Tibial artery (tissue), 4 donors: ENCODE data around the gene WDR27.

ENCODE experiments used
- DNase-seq, 2 donors: peaks; one replicate each; pipeline ENCODE4 v3.0.0-alpha.2; 2019
- H3K27ac ChIP-seq, 2 donors: fragments of 200-600 bp; sonication (generic) in 1 of 2; 1 replicate in 1 of 2; 2 replicates in 1 of 2; pipeline ENCODE4 v1.5.1; 2018 to 2019; ENCODE audit warnings: mild to moderate bottlenecking in 1 of 2
- H3K27me3 ChIP-seq, 2 donors: fragments of 200-600 bp; sonication (generic) in 1 of 2; one replicate each; pipeline versions ENCODE4 v1.5.1 to v1.6.0; 2016 to 2019
- H3K36me3 ChIP-seq, 3 donors: fragments of 200-600 bp; sonication (generic) in 2 of 3; one replicate each; pipeline ENCODE4 v1.5.1; 2016 to 2019; ENCODE audit warnings: mild to moderate bottlenecking in 2 of 3
- H3K4me1 ChIP-seq, 4 donors: fragments of 200-600 bp; sonication (generic) in 2 of 4; 1 replicate in 3 of 4; 2 replicates in 1 of 4; pipeline ENCODE4 v1.5.1; 2016 to 2019
- H3K4me3 ChIP-seq, 2 donors: fragments of 200-600 bp; sonication (generic) in 1 of 2; 1 replicate in 1 of 2; 2 replicates in 1 of 2; pipeline ENCODE4 v1.5.1; 2018 to 2019; ENCODE audit warnings: mild to moderate bottlenecking in 2 of 2
- H3K9me3 ChIP-seq, 3 donors: fragments of 200-600 bp; sonication (generic) in 1 of 3; one replicate each; pipeline ENCODE4 v1.5.1; 2016 to 2019
- CTCF ChIP-seq, 2 experiments: fragments of 200-600 bp in 1 of 2; fragments of 450-650 bp in 1 of 2; IDR thresholded peaks; one replicate each; pipeline ENCODE4 v1.5.1; 2017 to 2019; ENCODE audit warnings: antibody characterized with exemption in 2 of 2, mild to moderate bottlenecking in 1 of 2, moderate library complexity in 1 of 2
- intact Hi-C: fragments of 100-400 bp; cut with DNase I; formaldehyde crosslinking; loops from one replicate; pipeline ENCODE4 v1.15.0; 2023; ENCODE audit warnings: low total_unique reads

WDR27 gene

DNA sequence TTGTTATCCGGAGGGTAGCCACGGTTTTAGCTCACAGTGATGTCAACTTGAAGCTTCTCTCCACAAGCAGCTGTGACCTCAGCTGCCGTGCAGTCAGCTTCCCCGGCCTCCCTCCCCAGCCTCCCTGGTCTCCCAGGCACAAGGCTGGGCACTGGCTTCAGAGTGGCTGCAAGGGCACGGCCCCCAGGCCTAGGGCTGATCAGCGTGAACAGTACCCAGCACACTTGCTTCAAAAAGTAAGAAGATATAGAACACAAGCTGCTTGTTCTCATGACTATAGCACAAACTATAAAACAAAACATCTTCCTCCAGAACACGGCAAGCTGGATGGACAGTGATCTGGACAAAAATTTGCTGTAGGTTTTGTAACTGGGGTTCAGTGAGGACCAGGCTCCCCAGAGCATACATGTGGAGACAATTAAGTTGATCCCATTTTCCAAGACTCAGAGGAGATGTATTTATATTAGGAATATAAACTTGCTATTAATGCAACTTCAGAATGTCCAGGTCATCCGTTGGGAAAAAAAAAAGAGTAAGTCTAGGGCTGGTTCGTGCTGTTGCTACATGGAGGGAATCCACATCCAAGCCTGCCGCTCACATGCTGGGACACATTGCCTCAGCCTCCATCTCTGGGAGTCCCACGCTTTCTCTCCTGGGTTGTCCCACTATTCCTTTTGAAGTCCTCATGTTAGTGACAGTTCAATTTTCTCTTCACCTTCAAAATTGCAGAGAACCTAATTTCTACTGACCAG, 248.8 kb downstream of the WDR27 start:
- no peaks in the 10 kb centered on the region for H3K27me3 ChIP-seq
- H3K4me3 ChIP-seq = peak overlapping the region; percentile 44 to 51
- H3K9me3 ChIP-seq = no peaks in the 10 kb centered on the region
- intact Hi-C loops = no loop called here
- peak overlapping the region; percentile 77 to 81 for H3K27ac ChIP-seq
- TF ChIP-seq CTCF (IDR thresholded peaks at IDR 0.05) = no peak
- no peak for DNase-seq
- peaks cover 0 to 19% (median 3%) of the 10 kb centered on the region in 4 donors for H3K4me1 ChIP-seq
- no peaks in the 10 kb centered on the region for H3K36me3 ChIP-seq

GRCh38 chr6:169452117-169452868, 249.5 kb downstream of the WDR27 start:
- peak overlapping the region; percentile 44 to 51 for H3K4me3 ChIP-seq
- H3K27ac ChIP-seq = peak overlapping the region; percentile 77 to 81
- intact Hi-C loops = no loop called here

GRCh38 chr6:169451065-169451838, 250.6 kb downstream of the WDR27 start:
- intact Hi-C loops = no loop called here
- no peak for TF ChIP-seq CTCF (IDR thresholded peaks at IDR 0.05)
- H3K36me3 ChIP-seq = no peaks in the 10 kb centered on the region
- no peaks in the 10 kb centered on the region for H3K9me3 ChIP-seq
- no peaks in the 10 kb centered on the region for H3K27me3 ChIP-seq
- peaks cover 0 to 19% (median 3%) of the 10 kb centered on the region in 4 donors for H3K4me1 ChIP-seq
- H3K4me3 ChIP-seq = peak overlapping the region; percentile 44 to 51
- no peak for DNase-seq
- peak overlapping the region; percentile 77 to 81 for H3K27ac ChIP-seq

More at GRCh38 chr6:169452117-169452868, 249.5 kb downstream of the WDR27 start:
- Histone ChIP-seq H3K4me1 (peaks cover 0 to 19% (median 3%) of the 10 kb centered on the region in 4 donors), H3K36me3 (no peaks in the 10 kb centered on the region), H3K9me3 (no peaks in the 10 kb centered on the region), H3K27me3 (no peaks in the 10 kb centered on the region)
- TF ChIP-seq CTCF (IDR thresholded peaks at IDR 0.05) = no peak
- DNase-seq = peak; percentile 85 to 91

- Histone ChIP-seq H3K4me3 (no peak overlapping the region), H3K36me3 (peaks cover 0 to 8% (median 0%) of the 10 kb centered on the region in 3 donors), H3K27me3 (no peaks in the 10 kb centered on the region), H3K4me1 (peaks cover 0 to 19% (median 3%) of the 10 kb centered on the region in 4 donors), H3K9me3 (no peaks in the 10 kb centered on the region), H3K27ac (no peak overlapping the region)
- DNase-seq = no peak
- TF ChIP-seq CTCF (IDR thresholded peaks at IDR 0.05) = no peak
- intact Hi-C loops = no loop called here
These were observed 251.7 kb downstream of the WDR27 start for GRCh38 chr6:169450097-169450496.

DNA sequence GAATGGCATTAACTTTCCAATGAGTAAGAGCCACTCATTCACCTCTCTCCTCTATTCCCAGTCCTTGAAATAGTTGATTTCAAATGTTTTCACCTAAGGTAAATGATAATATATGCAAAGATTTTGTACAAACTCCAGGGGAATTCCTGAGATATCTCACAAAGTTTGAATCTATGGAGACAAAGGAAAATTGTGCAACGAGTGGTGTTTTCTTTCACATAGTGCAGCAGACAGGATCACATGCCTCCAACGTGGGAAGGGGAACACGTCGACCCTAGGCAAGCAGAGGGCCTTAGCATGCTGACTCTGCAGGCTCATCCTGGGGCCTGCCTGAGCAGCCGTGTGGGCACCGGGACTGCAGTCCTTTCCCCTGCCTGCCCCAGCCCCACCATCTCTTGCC, 252.6 kb downstream of the WDR27 start:
- no peaks in the 10 kb centered on the region for H3K27me3 ChIP-seq
- no peak overlapping the region for H3K4me3 ChIP-seq
- peaks cover 0 to 19% (median 3%) of the 10 kb centered on the region in 4 donors for H3K4me1 ChIP-seq
- intact Hi-C loops = no loop called here
- no peaks in the 10 kb centered on the region for H3K9me3 ChIP-seq
- DNase-seq = no peak
- H3K36me3 ChIP-seq = peaks cover 0 to 8% (median 0%) of the 10 kb centered on the region in 3 donors
- no peak overlapping the region for H3K27ac ChIP-seq
- no peak for TF ChIP-seq CTCF (IDR thresholded peaks at IDR 0.05)
